Measurements from ENCODE around the gene RAB43. TPM values are rescaled to one million over a fixed set of nuclear protein-coding genes. Genes with fewer than 3 reads are reported as not detected.
"Not testable (repeated sequence)": the region's sequence is repeated elsewhere in the genome, so short reads cannot be mapped to it uniquely, and the experiment has no call there.

RAB43 gene
- total RNA-seq, 1 experiment from 2014 or later, result 10.7 TPM

DNA sequence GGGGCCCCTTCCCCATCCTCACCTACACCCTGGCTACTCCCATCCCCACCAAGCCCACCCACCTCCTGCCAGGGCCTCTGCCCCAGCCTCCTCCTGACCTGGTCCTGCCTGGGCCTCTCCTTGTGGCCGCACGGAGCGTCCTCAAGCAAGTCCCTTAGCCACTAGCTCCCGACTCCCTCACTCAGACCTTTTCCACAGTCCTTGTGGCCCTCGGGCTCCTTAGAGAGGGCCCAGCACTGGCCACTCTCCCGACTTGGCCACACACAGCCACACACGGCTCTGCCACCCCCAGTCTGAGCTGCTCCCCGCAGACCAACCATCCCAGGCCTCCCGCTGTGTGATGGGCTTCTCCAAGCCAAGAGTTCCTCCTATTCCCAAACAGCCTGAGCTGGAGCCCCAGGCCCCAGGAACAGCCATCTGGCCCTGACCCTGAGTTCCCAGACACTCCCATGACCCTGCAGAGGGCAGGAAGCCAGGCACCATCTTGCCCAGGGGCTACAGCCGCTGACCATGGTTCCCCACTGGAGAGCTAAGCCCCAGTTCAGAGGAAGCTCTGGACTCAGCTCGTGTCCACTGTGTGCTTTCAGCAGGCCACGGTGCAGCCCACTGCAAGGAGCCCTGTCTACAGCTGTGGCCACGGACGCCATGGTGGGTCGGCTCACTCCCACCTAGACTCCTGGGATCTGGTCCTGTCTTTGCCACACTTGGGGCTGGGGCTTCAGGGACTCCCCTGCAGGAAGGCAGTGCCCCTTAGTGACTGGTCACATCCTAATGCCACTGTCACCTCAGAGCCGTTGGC lies 7.0 kb upstream of the RAB43 start:
- DNase-seq, result no peak
- H3K9me3 ChIP-seq, result no peaks in the 10 kb centered on the region
- H3K36me3 ChIP-seq, result peaks cover 32% of the 10 kb centered on the region
- no peaks in the 10 kb centered on the region for H3K27me3 ChIP-seq
- no peak overlapping the region for H3K4me3 ChIP-seq

DNA sequence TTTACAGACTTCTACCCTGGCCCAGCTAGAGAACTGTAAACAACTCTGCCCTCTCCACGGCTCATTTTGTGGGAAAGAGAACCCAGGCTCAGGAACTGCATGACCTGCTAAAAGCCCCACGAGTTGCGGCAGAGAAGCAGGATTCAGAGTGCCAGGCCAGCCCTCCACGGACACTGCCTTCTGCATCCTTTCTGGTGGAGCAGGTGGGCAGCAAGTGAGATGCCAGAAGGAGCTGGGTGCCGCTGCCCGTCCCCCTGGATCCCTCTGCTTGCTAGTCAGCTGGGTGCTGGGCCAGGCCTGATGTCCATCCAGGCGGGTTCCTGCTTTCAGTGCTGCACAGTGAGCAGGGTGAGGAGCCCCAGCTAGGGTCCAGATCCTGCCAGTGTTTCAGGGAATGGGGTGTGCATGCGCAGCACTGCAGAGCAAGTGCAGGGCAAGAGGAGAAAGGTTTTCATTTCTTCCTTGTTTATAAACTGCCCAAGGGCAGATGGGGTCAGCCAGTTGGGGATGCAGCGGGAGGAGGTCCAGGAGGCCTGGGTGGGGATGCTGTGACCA lies 5.2 kb upstream of the RAB43 start:
- H3K9me3 ChIP-seq, result no peaks in the 10 kb centered on the region
- H3K27me3 ChIP-seq, result no peaks in the 10 kb centered on the region
- DNase-seq, result no peak
- no peak overlapping the region for H3K4me3 ChIP-seq
- peaks cover 22% of the 10 kb centered on the region for H3K36me3 ChIP-seq

DNA sequence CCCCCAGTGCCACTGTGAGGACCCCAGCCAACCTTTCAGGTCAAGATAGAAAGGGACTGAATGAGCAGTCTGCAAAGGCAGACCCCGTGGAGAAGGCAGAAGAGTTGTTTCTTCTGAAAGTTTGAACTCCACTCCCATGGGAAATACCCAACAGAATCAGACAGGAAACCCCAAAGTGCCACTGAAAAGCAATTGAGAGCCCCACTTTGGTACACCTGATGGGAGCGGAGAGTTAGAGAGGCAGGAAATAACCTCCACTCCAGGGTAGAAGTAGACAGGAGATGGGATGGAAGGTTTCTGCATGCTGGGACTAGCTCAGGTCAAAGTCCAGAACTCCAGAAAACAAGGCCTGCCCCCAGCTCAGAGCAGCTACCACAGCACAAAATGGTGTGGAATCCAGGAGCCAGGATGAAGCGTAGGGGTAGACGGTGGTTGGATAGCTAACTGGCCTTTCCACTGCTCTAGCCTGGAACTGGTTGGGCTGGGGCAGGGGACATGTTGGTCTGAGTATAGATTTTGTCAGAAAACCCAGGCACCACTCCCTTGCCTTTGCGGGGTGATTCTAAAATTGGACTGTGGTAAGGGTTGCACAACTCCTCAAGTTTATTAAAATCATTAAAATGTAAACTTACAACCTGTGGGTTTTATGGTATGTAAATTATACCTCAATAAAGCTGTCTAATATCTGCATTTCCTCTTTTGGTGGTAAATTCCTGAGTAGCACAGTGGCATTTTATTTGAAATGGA lies 1.9 kb upstream of the RAB43 start:
- H3K4me3 ChIP-seq, result no peak overlapping the region
- no peaks in the 10 kb centered on the region for H3K9me3 ChIP-seq
- no peak for DNase-seq
- H3K36me3 ChIP-seq, result peaks cover 4% of the 10 kb centered on the region
- no peaks in the 10 kb centered on the region for H3K27me3 ChIP-seq

DNA sequence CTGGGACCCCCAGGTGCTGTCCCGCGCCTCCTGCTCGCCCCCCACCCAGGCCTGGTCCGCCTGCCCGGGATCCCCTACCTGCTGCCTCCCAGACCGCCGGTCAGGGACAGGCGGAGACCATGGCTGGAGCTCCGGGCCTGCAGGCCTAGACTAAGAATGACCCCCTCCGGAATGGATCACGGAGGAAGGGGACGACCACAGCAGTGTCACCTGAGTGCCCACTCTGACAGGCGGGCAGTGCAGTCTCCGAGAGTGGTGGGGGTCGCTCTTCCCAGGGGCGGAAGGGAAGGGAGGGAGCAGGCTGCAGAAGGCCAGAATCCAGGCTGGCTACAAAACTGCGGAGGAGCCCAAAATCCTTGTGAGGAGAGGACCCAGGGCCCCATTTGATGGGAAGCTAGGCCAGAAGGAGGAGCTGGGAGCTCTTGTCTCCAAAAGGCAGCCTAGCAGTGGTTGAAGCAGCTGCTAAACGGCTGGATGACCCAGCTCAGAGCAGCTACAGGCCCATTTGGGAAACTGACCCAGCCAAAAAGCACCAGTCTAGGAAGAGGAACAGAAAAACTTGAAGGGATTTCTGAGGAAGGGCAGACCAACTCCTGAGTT lies 908 bp upstream of the RAB43 start:
- H3K36me3 ChIP-seq, result peaks cover 4% of the 10 kb centered on the region
- no peaks in the 10 kb centered on the region for H3K27me3 ChIP-seq
- H3K9me3 ChIP-seq, result no peaks in the 10 kb centered on the region
- peak; percentile 12 for DNase-seq
- H3K4me3 ChIP-seq, result no peak overlapping the region

DNA sequence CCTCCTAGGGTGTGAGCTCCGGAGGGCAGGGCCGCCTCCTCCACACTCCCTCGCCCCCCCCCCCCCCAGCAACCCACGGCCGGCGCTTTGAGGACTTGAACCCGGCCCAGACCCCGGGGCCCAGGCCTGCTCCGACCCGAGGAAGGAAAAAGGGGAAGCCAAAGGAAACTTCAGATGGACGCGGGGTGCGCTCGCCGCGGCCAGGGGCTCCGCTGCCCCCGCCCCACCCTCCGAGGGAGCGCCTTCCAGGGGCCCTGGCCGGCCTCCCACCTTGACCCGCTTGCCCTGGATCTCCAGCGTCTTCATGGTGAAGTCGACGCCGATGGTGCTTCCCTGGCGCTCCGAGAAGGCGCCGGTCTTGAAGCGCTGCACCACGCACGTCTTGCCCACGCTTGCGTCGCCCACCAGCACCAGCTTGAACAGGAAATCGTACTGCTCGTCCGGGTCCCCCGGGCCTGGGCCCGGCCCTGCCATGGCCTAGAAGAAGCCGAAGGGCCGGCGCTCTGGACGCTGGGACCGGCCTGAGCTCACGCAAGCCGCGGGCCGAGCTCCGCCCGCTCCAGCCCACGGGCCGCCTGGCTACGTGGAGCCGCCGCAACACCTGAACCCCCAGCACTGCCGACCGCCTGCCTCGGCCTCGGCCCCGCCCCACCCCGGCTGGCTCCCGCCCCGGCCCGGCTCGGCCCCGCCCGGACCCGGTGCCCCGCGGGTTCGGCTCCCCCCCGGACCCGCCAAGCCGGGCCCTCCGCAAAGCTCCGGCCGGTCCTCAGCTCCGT lies 400 bp downstream of the RAB43 start:
- Histone ChIP-seq H3K4me3 (peak overlapping the region; percentile 66), H3K27me3 (no peaks in the 10 kb centered on the region), H3K9me3 (no peaks in the 10 kb centered on the region), H3K36me3 (peaks cover 9% of the 10 kb centered on the region)
- DNase-seq, result no peak

DNA sequence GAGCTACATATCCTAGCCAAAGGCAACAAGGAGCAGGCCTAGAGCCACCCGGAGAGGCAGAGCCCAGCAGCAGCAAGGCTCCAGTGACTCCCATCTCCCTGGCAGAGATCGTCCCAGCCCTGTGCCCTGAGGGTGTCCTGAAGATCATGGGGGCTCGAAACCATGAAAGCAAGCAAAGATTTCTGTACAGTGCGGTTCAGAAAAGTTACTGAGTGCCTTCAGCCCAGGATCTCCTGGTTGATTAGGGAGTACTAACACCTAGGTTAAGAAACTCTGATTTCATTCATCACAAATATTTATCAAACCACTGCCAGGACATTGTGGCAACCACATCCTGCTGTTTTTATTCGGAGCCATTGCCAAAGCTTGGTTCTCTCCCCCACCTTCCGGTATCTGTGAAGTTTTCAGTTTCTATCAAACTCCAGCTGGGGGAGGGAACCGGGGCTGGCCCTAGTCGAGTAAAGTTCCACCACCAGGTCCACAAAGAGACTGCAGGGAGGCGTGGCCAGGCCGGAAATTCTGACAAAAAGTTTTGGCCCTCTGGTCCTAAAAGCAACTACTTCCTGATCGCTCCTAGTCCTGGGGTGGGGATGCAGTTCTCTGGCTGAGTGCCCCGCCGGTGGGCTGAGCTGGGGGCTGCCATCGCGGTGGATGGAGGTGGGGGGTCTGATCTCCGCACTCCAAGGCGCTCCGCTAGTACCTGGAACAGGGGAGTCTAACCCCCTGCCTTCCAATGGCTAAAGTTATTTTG lies 1.2 kb downstream of the RAB43 start:
- DNase-seq, result peak; percentile 93
- Histone ChIP-seq H3K9me3 (no peaks in the 10 kb centered on the region), H3K36me3 (peaks cover 9% of the 10 kb centered on the region), H3K27me3 (no peaks in the 10 kb centered on the region), H3K4me3 (peak overlapping the region; percentile 66)

DNA sequence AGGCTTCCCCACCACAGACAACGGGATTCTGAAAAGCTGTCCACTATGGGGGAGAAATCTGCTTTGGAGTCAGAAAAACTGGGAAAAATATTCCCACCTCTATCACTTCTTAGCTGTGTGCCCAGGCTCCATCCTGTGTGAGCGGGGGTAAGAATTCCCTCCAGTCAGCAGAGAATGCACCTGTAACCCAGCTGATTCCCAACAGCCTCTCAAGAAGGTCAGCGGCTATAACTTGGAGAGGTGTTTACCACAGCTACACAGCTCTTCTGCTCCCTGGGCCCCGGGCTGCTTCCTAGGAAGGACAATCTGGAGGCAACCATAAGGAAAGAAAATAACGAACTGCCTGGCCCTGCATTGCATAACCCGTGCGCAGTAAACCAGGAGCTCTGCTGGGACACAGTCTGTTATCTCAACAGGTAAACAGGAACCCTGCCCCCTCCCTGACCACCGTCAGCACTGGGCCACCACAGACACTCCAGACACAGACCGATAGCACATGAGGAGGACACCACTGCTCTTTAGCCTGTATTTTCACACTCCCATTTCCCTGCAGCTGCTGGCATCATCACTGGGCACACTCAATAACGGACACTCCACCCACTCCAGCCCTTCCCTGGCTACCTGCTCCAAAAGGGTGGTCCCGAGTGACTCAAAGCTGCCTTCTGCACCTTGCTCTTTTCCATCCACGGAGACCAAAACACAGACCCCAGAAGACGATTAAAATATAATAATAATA lies 2.1 kb downstream of the RAB43 start:
- no peaks in the 10 kb centered on the region for H3K9me3 ChIP-seq
- DNase-seq, result no peak

DNA sequence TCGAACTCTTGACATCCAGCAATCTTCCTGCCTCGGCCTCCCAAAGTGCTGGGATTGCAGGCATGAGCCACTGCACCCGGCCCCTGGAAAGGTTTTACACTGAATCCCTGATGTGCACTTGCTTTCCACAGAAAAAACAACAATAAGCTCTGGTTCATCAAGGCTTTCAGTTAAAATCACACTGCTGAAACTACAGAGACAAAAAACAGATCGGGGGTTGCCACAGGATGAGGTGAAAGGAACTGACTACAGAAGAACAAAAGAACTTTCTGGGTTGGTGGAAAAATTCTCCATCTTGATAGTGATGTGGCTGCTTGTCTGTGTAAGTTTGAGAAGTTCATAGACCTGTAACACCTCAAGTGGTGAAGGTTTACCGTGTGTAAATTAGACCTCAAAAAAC lies 2.9 kb downstream of the RAB43 start:
- peaks cover 12% of the 10 kb centered on the region for H3K36me3 ChIP-seq
- no peak for DNase-seq
- H3K4me3 ChIP-seq, result no peak overlapping the region
- H3K27me3 ChIP-seq, result no peaks in the 10 kb centered on the region
- H3K9me3 ChIP-seq, result no peaks in the 10 kb centered on the region

More for the DNA sequence above, 2.1 kb downstream of the RAB43 start:
- Histone ChIP-seq H3K36me3 (peaks cover 9% of the 10 kb centered on the region), H3K27me3 (no peaks in the 10 kb centered on the region), H3K4me3 (peak overlapping the region; percentile 66)

DNA sequence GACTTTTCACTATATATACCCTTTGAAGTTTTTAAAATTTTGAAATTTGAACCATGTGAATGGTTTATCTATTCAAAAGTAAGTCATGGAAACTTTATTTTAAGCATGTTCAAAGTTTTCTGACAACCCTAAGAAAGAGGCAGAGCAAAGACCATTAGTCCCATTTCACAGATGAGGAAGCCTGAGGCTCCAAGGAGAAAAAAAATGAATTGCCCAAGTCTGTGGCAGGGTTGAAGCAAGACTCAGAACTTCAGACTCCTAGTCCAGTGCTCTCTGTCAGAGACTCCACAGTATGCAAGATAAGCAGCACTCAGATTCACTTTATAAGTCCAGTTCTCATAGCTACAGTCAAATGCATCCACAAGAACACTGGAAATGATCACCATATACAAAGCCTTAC lies 4.5 kb downstream of the RAB43 start:
- Histone ChIP-seq H3K9me3 (no peaks in the 10 kb centered on the region), H3K36me3 (peaks cover 12% of the 10 kb centered on the region), H3K4me3 (no peak overlapping the region), H3K27me3 (no peaks in the 10 kb centered on the region)
- no peak for DNase-seq

DNA sequence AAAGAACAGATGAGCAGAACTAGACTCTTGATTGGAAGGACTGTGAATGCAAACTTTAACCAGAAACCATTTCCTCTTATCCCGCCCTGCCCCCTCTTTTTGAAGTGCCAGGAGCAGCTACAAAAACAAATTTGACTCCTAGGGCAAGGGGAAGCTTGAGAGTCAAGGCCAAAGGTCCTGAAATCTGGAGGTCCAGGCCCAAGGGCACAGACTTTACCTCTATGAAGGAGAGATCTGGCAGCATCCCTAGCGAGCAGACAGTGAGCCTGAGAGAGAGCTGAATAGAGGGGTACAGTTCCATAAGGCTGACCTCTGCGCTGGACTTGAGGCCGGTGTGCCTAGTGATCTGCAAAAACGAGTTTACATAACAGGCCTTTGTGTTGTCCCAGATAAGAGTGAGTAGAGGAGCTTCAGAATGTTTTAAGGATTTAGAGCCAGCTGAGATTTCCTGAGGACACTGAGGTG lies 5.1 kb downstream of the RAB43 start:
- no peak for DNase-seq
- no peaks in the 10 kb centered on the region for H3K27me3 ChIP-seq
- no peak overlapping the region for H3K4me3 ChIP-seq
- H3K36me3 ChIP-seq, result peaks cover 12% of the 10 kb centered on the region
- no peaks in the 10 kb centered on the region for H3K9me3 ChIP-seq

DNA sequence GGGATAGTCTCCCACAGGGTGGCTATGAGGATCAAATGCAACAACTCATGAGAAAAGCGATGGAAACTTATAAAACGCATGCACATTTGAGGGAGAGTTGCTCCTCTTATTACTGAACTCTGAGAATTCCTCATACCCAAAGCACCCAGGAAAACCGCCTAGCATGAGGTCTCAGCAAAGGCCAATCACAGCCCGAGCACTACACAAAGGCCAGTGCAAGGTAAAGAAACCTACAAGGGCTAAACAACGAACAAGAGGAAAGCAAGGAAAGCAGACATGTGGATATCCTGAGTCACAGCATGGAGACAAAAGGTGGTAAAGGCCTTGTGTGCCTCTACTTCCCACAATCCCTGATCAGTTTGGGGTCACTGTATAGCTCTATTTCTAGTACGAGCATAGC lies 7.1 kb downstream of the RAB43 start:
- H3K36me3 ChIP-seq, result peaks cover 12% of the 10 kb centered on the region
- no peaks in the 10 kb centered on the region for H3K9me3 ChIP-seq
- no peak overlapping the region for H3K4me3 ChIP-seq
- H3K27me3 ChIP-seq, result no peaks in the 10 kb centered on the region
- no peak for DNase-seq

DNA sequence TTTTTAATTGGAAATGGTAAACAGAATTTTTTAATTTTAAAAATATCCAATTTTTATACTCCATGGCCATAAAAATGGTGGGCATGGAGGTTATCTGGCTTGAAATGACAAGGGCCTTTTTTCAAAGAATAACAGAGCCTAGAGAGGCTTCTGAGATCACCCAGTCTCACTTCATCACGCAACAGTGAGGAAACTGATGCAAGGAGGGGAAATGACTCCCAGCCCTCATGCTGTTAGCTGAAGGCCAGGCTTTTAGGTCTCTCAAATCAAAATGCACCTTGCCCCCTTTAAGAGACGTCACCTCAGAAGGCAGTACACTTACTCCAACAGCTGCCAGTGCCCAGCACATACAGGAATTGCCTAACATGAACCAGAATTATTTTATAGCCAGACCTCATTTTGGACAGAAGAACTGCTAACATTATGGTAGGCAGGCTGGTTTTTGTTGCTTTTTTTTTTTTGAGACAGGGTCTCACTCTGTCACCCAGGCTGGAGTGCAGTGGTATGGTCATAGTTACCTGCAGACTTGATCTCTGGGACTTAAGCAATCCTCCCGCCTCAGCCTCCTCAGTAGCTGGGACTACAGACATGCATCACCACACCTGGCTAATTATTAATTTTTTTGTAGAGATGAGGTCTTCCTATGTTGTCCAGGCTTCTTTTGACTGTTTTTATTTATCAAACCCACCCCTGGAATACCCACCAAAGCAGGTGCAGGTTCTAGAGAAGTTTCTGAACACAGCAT lies 9.1 kb downstream of the RAB43 start:
- DNase-seq, result no peak
- H3K9me3 ChIP-seq, result no peaks in the 10 kb centered on the region
- peaks cover 7% of the 10 kb centered on the region for H3K36me3 ChIP-seq
- H3K4me3 ChIP-seq, result no peak overlapping the region
- H3K27me3 ChIP-seq, result no peaks in the 10 kb centered on the region

DNA sequence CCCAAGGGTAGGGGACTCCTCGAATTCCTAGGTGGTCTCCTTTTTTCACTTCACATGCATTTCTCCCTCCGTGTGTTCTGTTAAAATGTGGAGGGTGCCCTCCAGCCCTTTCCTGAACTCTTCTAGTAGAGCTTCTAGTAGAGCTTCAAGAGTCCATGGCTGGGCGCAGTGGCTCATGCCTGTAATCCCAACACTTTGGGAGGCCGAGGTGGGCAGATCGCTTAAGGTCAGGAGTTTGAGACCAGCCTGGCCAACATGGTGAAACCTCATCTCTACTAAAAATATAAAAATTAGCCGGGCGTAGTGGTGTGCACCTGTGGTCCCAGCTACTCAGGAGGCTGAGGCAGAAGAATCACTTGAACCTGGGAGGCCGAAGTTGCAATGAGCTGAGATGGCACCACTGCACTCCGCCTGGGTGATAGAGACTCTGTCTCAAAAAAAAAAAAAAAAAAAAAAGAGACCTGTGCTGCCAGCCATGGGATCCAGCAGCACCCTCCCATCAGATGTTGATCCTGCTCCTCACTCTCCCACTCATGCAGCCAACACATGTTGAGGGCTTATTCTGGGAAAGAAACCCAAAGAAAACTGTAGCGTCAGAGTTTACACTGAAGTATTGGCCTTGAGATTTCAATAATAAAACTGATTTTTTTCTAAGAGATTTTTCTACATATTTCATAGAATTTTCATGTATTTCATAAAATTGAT lies 10.4 kb downstream of the RAB43 start:
- not testable (repeated sequence) for H3K36me3 ChIP-seq, DNase-seq, H3K4me3 ChIP-seq, H3K9me3 ChIP-seq, H3K27me3 ChIP-seq

DNA sequence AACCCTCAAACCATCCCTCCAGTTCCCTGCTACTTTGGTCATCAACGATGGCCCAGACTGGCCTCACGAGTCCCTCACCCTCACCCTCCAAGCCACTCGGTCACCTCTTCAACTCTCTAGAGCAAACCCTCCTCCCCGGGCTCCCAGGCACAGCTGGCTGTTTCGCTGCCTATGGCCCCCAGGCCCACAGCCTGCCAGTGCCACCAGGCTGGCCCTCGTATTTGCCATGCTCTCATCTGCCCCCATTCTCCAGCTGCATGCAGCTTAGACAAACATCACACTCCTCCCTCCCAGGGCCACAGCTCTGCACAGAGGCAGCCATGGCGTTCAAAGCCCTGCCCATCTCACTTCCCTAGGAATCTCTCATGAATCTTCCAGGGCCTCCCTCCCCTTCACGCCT lies 13.8 kb downstream of the RAB43 start:
- H3K27me3 ChIP-seq, result no peaks in the 10 kb centered on the region
- no peaks in the 10 kb centered on the region for H3K9me3 ChIP-seq
- H3K4me3 ChIP-seq, result no peak overlapping the region

More for the DNA sequence above, 13.8 kb downstream of the RAB43 start:
- DNase-seq, result no peak
- H3K36me3 ChIP-seq, result no peaks in the 10 kb centered on the region; the same call in 1 of the 2 replicates

Measured in MG63 (cell line).